HepG2 (cell line): Measurements from ENCODE around the gene AKIRIN1. TPM values are rescaled to one million over a fixed set of nuclear protein-coding genes. Genes with fewer than 3 reads are reported as not detected.

Source experiments
- ATAC-seq: fragments of 200-7000 bp; cut with Tn5 transposase; 3 replicates; pipeline ENCODE4 v1.9.1; 2020; ENCODE audit warnings: mild to moderate bottlenecking, moderate library complexity
- BruUV-seq: library from RNA; stranded (reverse); fragments of 400-500 nt; replicated peaks from 2 replicates; lab custom pipeline; 2021; lab: Mats Ljungman, UMichigan
- CTCF ChIA-PET: fragments of 300-600 bp; formaldehyde crosslinking; extraction: SDS; loops from one replicate; lab custom pipeline; 2021; ENCODE audit warnings: low total read pairs, inconsistent platforms, low intra/inter-chr PET ratio; lab: Yijun Ruan, JAX
- POLR2A ChIA-PET: fragments of 350-600 bp; sonication (Branson Sonifier 250); formaldehyde crosslinking; loops from one replicate; lab custom pipeline; 2020; ENCODE audit warnings: antibody characterized with exemption, inconsistent platforms; lab: Yijun Ruan, JAX
- DNase-seq: peaks from one replicate; pipeline ENCODE4 v3.0.0-alpha.2; 2015; ENCODE audit warnings: low spot score
- FAIRE-seq: peaks from 3 replicates; lab custom pipeline; 2011; peaks lifted over from hg19 to GRCh38; lab: Jason Lieb, UNC
- H2AFZ ChIP-seq: one replicate; pipeline ENCODE4 v1.6.1; 2011; ENCODE audit warnings: low read length, inconsistent platforms
- H3K27ac ChIP-seq: fragments of 300-600 bp; 3 replicates; pipeline ENCODE4 v1.8.0; 2011; ENCODE audit warnings: mixed run types, mild to moderate bottlenecking, mixed read lengths, low read length, inconsistent platforms; ENCODE audit not compliant: insufficient read depth; ENCODE audit errors: extremely low read length
- H3K27me3 ChIP-seq, 2 experiments: fragments of 200-600 bp in 1 of 2; 2 replicates in 1 of 2; 3 replicates in 1 of 2; pipeline versions ENCODE4 v1.6.0 to v1.8.0; 2011; ENCODE audit warnings: low read length in 2 of 2, mild to moderate bottlenecking in 2 of 2, moderate library complexity in 2 of 2, inconsistent platforms in 1 of 2; ENCODE audit not compliant: insufficient read depth in 2 of 2, control insufficient read depth in 1 of 2
- H3K36me3 ChIP-seq, 2 experiments: fragments of 200-600 bp in 1 of 2; replicated peaks in 1 of 2; 2 replicates in 1 of 2; 3 replicates in 1 of 2; pipeline versions ENCODE4 v1.5.1 to v1.8.0; 2011; ENCODE audit warnings: low read length in 2 of 2, inconsistent platforms in 1 of 2; ENCODE audit not compliant: insufficient read depth in 2 of 2, control insufficient read depth in 1 of 2
- H3K4me1 ChIP-seq: 2 replicates; pipeline ENCODE4 v1.5.1; 2012; ENCODE audit warnings: low read length, inconsistent platforms; ENCODE audit not compliant: insufficient read depth
- H3K4me2 ChIP-seq: 2 replicates; pipeline ENCODE4 v1.6.0; 2011; ENCODE audit warnings: low read depth, low read length, inconsistent platforms
- H3K4me3 ChIP-seq, 3 experiments: fragments of 200-600 bp in 1 of 3; sonication (generic), shearing (Covaris generic) in 1 of 3; replicated peaks in 1 of 3; 2 replicates each; pipeline ENCODE4 v1.5.1; 2011 to 2016; ENCODE audit warnings: low read length in 3 of 3, inconsistent platforms in 2 of 3, low read depth in 2 of 3, mild to moderate bottlenecking in 2 of 3, control low read depth in 1 of 3, mixed read lengths in 1 of 3; ENCODE audit not compliant: insufficient read depth in 1 of 3
- H3K79me2 ChIP-seq: one replicate; pipeline ENCODE4 v1.6.1; 2011; ENCODE audit warnings: low read length, inconsistent platforms; ENCODE audit not compliant: insufficient read depth
- H3K9ac ChIP-seq: 2 replicates; pipeline ENCODE4 v1.6.0; 2011; ENCODE audit warnings: mild to moderate bottlenecking, low read depth, low read length, inconsistent platforms; ENCODE audit not compliant: insufficient read depth
- H3K9me3 ChIP-seq: 2 replicates; pipeline ENCODE4 v1.5.1; 2012; ENCODE audit warnings: mild to moderate bottlenecking, low read length
- H4K20me1 ChIP-seq: 2 replicates; pipeline ENCODE4 v1.6.0; 2011; ENCODE audit warnings: inconsistent platforms, mild to moderate bottlenecking, low read length, moderate library complexity; ENCODE audit not compliant: insufficient read depth
- FOXA1 ChIP-seq, 2 experiments: fragments of 450-650 bp in 1 of 2; sonication (generic) in 1 of 2; formaldehyde crosslinking in 1 of 2; IDR thresholded peaks; 2 replicates each; pipeline versions ENCODE4 v1.4.0 to v1.6.1; 2016 to 2020; ENCODE audit warnings: missing genetic modification reagents in 1 of 2
- RBFOX2 ChIP-seq: fragments of 200-400 bp; formaldehyde crosslinking; IDR thresholded peaks from 2 replicates; pipeline ENCODE4 v1.6.1; 2017; ENCODE audit warnings: low read depth, mild to moderate bottlenecking, low read length
- SRSF4 ChIP-seq: fragments of 200-400 bp; formaldehyde crosslinking; IDR thresholded peaks from one replicate; pipeline ENCODE4 v1.6.1; 2018; ENCODE audit warnings: mild to moderate bottlenecking, low read depth, low read length, moderate library complexity; ENCODE audit not compliant: poor library complexity, severe bottlenecking
- YY1 ChIP-seq: IDR thresholded peaks from 2 replicates; pipeline ENCODE4 v1.6.1; 2011; ENCODE audit warnings: low read length, low read depth, moderate library complexity, mild to moderate bottlenecking; ENCODE audit not compliant: insufficient read depth, insufficient replicate concordance
- ZNF230 ChIP-seq: sonication (generic); formaldehyde crosslinking; IDR thresholded peaks from 2 replicates; pipeline ENCODE4 v1.4.0; 2020; ENCODE audit warnings: mild to moderate bottlenecking, missing genetic modification reagents
- WGBS: methylation state at CpG from one replicate; pipeline ENCODE4 v1.1.6; 2017; ENCODE audit warnings: low lambda C conversion rate; 5-methylcytosine and 5-hydroxymethylcytosine counted together
- in situ Hi-C: cut with HindIII; loops from 2 replicates; pipeline ENCODE4 v1.10.0; 2017; ENCODE audit warnings: low pct_unique_long_range_greater_than_20kb; ENCODE audit not compliant: extremely low pct_ligation_motif_present
- intact Hi-C: fragments of 100-400 bp; cut with micrococcal nuclease; formaldehyde crosslinking; loops from one replicate; pipeline ENCODE4 v1.10.0; 2022; ENCODE audit not compliant: unreplicated experiment
- polyA plus RNA-seq, 8 experiments: library from polyadenylated mRNA; depleted of rRNA in 3 of 8; stranded (reverse) in 7 of 8; unstranded in 1 of 8; fragments of >200 nt; fragmentation: Illumina TruSeq in 4 of 8; extraction: Trizol in 4 of 8; gene quantifications; 2 replicates each; pipeline versions ENCODE4 v1.2.1 to v1.2.3, GENCODE V29; 2011 to 2016; ENCODE audit warnings: low read depth in 4 of 8, missing spikeins in 1 of 8, mixed read lengths in 1 of 8; ENCODE audit not compliant: insufficient read depth in 1 of 8
- total RNA-seq, 5 experiments: library from RNA; depleted of rRNA; stranded (reverse); fragments of >200 nt; fragmentation: Illumina TruSeq; extraction: Trizol; gene quantifications; 2 replicates each; pipeline ENCODE4 v1.2.3, GENCODE V29; 2016; ENCODE audit warnings: low read depth in 1 of 5

Gene AKIRIN1
- total and polyA plus RNA-seq, 2 of the 13 experiments (the other 11 are each of a cell fraction or from before 2014, with no cell fraction given): 123 to 157 TPM

- no peak for TF ChIP-seq SRSF4
- no peak for TF ChIP-seq YY1
- TF ChIP-seq FOXA1 (IDR thresholded peaks at IDR 0.05): no peak
- TF ChIP-seq FOXA1 (CRISPR knock-in tag; IDR thresholded peaks at IDR 0.05): peak; percentile 52; the same call in 1 of the 2 replicates
These were observed 1.5 kb downstream of the AKIRIN1 start (continued) for GRCh38 chr1:38992412-38993111.

- Histone ChIP-seq H4K20me1 (peaks cover 54% of the 10 kb centered on the region), H3K27me3 (no peaks in the 10 kb centered on the region; a peak in 1 of 5 replicates), H3K4me1 (peaks cover 79% of the 10 kb centered on the region), H3K79me2 (peaks cover 79% of the 10 kb centered on the region), H3K9me3 (no peaks in the 10 kb centered on the region), H3K27ac (no peak overlapping the region), H2AFZ (no peak overlapping the region), H3K4me2 (peak overlapping the region; percentile 78), H3K36me3 (peaks cover 7 to 37% of the 10 kb centered on the region in 2 experiments; a peak in 4 of 5 replicates), H3K4me3 (peak overlapping the region in 1 of 3 experiments; percentile 92; a peak in 1 of 6 replicates), H3K9ac (no peak overlapping the region)
- BruUV-seq: no TSS peak
- intact Hi-C loops: loop anchor here (5.0 kb wide), 2 partner anchors 33 to 122 kb away; partner anchors contain the start of genes MYCBP and NDUFS5
- DNase-seq (no peak), ATAC-seq (no peak), FAIRE-seq (no peak)
- WGBS: 95% methylated on average over 5 of the region's 5 CpGs
- ChIA-PET CTCF (no interaction called here), POLR2A (no interaction called here)
- in situ Hi-C loops: no loop called here
- TF ChIP-seq ZNF230 (CRISPR knock-in tag) (no peak), RBFOX2 (peak; percentile 48; the same call in 1 of the 2 replicates)
These were observed 3.1 kb downstream of the AKIRIN1 start for GRCh38 chr1:38994196-38994595.
